GM12878 (cell line): ENCODE results near the gene PLXDC1. TPM values are rescaled to one million over a fixed set of nuclear protein-coding genes. Genes with fewer than 3 reads are reported as not detected.
"Not testable (repeated sequence)": the region's sequence is repeated elsewhere in the genome, so short reads cannot be mapped to it uniquely, and the experiment has no call there.

Experiments
- ATAC-seq: fragments of 200-7000 bp; cut with Tn5 transposase; 3 replicates; pipeline ENCODE4 v1.9.1; 2020; ENCODE audit warnings: mild to moderate bottlenecking, moderate library complexity
- BruUV-seq: library from RNA; stranded (reverse); fragments of 400-500 nt; replicated peaks from 2 replicates; lab custom pipeline; 2021; lab: Mats Ljungman, UMichigan
- CTCF ChIA-PET: fragments of 300-600 bp; sonication (Branson Sonifier 250); formaldehyde crosslinking; extraction: SDS; loops from one replicate; lab custom pipeline; 2021; ENCODE audit warnings: inconsistent platforms; lab: Yijun Ruan, JAX
- POLR2A ChIA-PET: fragments of 350-600 bp; formaldehyde crosslinking; extraction: SDS; loops from one replicate; lab custom pipeline; 2021; ENCODE audit warnings: inconsistent platforms; lab: Charles Lee
- RAD21 ChIA-PET: fragments of 300-600 bp; sonication (Branson Sonifier 250); formaldehyde crosslinking; loops from one replicate; lab custom pipeline; 2023; ENCODE audit warnings: antibody characterized with exemption; ENCODE audit not compliant: unreplicated experiment; lab: Charles Lee
- SMC1A ChIA-PET: fragments of 300-600 bp; sonication (Branson Sonifier 250); formaldehyde crosslinking; loops from one replicate; lab custom pipeline; 2023; ENCODE audit not compliant: unreplicated experiment, uncharacterized antibody; lab: Charles Lee
- DNase-seq: peaks from one replicate; pipeline ENCODE4 v3.0.0-alpha.2; 2011; ENCODE audit warnings: low read depth, low spot score
- FAIRE-seq: peaks from 3 replicates; lab custom pipeline; 2011; peaks lifted over from hg19 to GRCh38; lab: Jason Lieb, UNC
- H2AFZ ChIP-seq: 2 replicates; pipeline ENCODE4 v1.6.0; 2011; ENCODE audit warnings: low read depth, low read length, control low read depth; ENCODE audit not compliant: control insufficient read depth
- H3K27ac ChIP-seq: 2 replicates; pipeline ENCODE4 v1.5.1; 2011; ENCODE audit warnings: control low read depth; ENCODE audit not compliant: control insufficient read depth, insufficient read depth
- H3K27me3 ChIP-seq, 2 experiments: replicated peaks in 1 of 2; 2 replicates each; pipeline versions ENCODE4 v1.6.0 to v1.6.1; 2011; ENCODE audit warnings: low read length in 1 of 2; ENCODE audit not compliant: control insufficient read depth in 2 of 2, insufficient read depth in 2 of 2
- H3K36me3 ChIP-seq, 2 experiments: 2 replicates each; pipeline ENCODE4 v1.5.1; 2011; ENCODE audit warnings: low read length in 1 of 2; ENCODE audit not compliant: control insufficient read depth in 2 of 2, insufficient read depth in 2 of 2
- H3K4me1 ChIP-seq: 2 replicates; pipeline ENCODE4 v1.6.1; 2011; ENCODE audit warnings: mild to moderate bottlenecking, low read length, moderate library complexity, mixed read lengths; ENCODE audit not compliant: control insufficient read depth, insufficient read depth
- H3K4me2 ChIP-seq: 2 replicates; pipeline ENCODE4 v1.6.0; 2011; ENCODE audit warnings: control low read depth; ENCODE audit not compliant: control insufficient read depth, insufficient read depth
- H3K4me3 ChIP-seq: fragments of 200-600 bp; sonication (generic); 2 replicates; pipeline ENCODE4 v1.5.1; 2016
- H3K79me2 ChIP-seq: 2 replicates; pipeline ENCODE4 v1.6.0; 2011; ENCODE audit warnings: low read length; ENCODE audit not compliant: control insufficient read depth, insufficient read depth
- H3K9ac ChIP-seq: 2 replicates; pipeline ENCODE4 v1.8.0; 2011; ENCODE audit warnings: low read length, control low read depth, mixed read lengths; ENCODE audit not compliant: control insufficient read depth, insufficient read depth
- H3K9me3 ChIP-seq: replicated peaks from 3 replicates; pipeline ENCODE4 v1.5.1; 2011; ENCODE audit warnings: mild to moderate bottlenecking, low read length; ENCODE audit not compliant: control insufficient read depth, insufficient read depth
- H4K20me1 ChIP-seq: 2 replicates; pipeline ENCODE4 v1.6.0; 2011; ENCODE audit not compliant: control insufficient read depth, insufficient read depth
- GATAD2B ChIP-seq: fragments of 450-650 bp; conservative IDR thresholded peaks from 2 replicates; pipeline ENCODE4 v1.6.1; 2017; ENCODE audit warnings: low read depth, mild to moderate bottlenecking, moderate library complexity
- IKZF2 ChIP-seq, 2 experiments: fragments of 450-650 bp; IDR thresholded peaks; 2 replicates each; pipeline ENCODE4 v1.6.1; 2017; ENCODE audit warnings: mild to moderate bottlenecking in 2 of 2, moderate library complexity in 2 of 2
- RELA ChIP-seq: fragments of 450-650 bp; IDR thresholded peaks from 2 replicates; pipeline ENCODE4 v1.8.0; 2014; ENCODE audit warnings: borderline replicate concordance; ENCODE audit not compliant: partially characterized antibody
- TARDBP ChIP-seq: IDR thresholded peaks from 2 replicates; pipeline ENCODE4 v1.6.1; 2016; ENCODE audit warnings: borderline replicate concordance
- ZSCAN29 ChIP-seq: fragments of 450-650 bp; IDR thresholded peaks from 2 replicates; pipeline ENCODE4 v1.6.1; 2017; ENCODE audit warnings: mild to moderate bottlenecking, moderate library complexity
- WGBS: methylation state at CpG from one replicate; pipeline ENCODE4 v1.1.6; 2016; ENCODE audit warnings: low lambda C conversion rate; ENCODE audit not compliant: insufficient replicate concordance, insufficient coverage; ENCODE audit errors: missing lambda C conversion rate; 5-methylcytosine and 5-hydroxymethylcytosine counted together
- in situ Hi-C: fragments of 300-500 bp; cut with MboI; formaldehyde crosslinking; loops from 9 replicates; pipeline ENCODE4 v1.14.3; 2018; ENCODE audit warnings: mixed read lengths
- intact Hi-C: fragments of 100-400 bp; cut with micrococcal nuclease; formaldehyde crosslinking; loops from one replicate; pipeline ENCODE4 v1.14.2; 2022; ENCODE audit not compliant: unreplicated experiment
- polyA plus RNA-seq, 11 experiments: library from polyadenylated mRNA; depleted of rRNA in 4 of 11; unstranded in 6 of 11; stranded (reverse) in 5 of 11; fragments of >200 nt; fragmentation: Nextera tagmentation in 4 of 11; fragmentation: Illumina TruSeq in 1 of 11; extraction: Ambion mirVana in 4 of 11; extraction: Trizol in 1 of 11; gene quantifications; 1 replicate in 1 of 11; 2 replicates in 10 of 11; pipeline versions ENCODE4 v1.2.1 to v1.2.3, GENCODE V29; 2011 to 2016; ENCODE audit warnings: inconsistent platforms in 2 of 11, missing spikeins in 2 of 11, low read depth in 1 of 11
- total RNA-seq, 4 experiments: library from RNA; depleted of rRNA in 3 of 4; stranded (reverse); fragments of >200 nt in 3 of 4; fragmentation: Illumina TruSeq in 1 of 4; extraction: Trizol in 1 of 4; gene quantifications; 2 replicates each; pipeline versions ENCODE4 v1.2.1 to v1.2.3, GENCODE V29; 2013 to 2021
- TF ChIP-seq, protein P1 (sequence below): IDR thresholded peaks from 2 replicates; pipeline ENCODE4 v1.6.1; 2011; ENCODE audit warnings: low read depth, mild to moderate bottlenecking, low read length, moderate library complexity, borderline replicate concordance; ENCODE audit errors: extremely low read depth

Gene PLXDC1
- total and polyA plus RNA-seq, 10 of the 15 experiments (the other 5 are each of a cell fraction or from before 2014, with no cell fraction given) = 0.03 to 0.30 (median 0.22) TPM; not detected in 7

DNA sequence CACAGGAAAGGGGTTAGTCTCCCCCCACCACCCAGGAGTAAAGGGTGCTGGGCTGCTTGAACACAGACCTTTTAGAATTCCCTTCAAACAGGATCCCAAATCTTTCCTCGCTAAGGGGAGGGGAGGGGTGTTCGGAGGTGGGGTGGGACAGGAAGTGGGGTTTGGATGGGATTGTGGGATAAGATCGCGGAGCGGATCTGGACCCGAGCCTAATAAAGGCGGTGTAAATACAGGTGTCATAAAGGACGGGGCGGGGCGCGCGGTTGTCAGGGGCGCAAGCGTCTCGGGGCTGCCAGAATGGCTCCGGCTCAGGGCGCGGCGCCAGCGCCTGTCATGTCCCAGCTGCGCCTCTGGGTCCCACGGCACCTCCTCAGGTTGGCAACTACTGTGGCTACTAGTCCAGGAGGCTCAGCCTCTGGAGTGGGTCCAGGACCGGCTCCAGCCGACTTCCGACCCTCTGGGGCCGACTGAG lies 124.4 kb downstream of the PLXDC1 start:
- FAIRE-seq = no peak
- ChIA-PET POLR2A (no interaction called here), CTCF (interaction anchor here (2.7 kb wide), 1 partner anchor 44 kb away, joined by 9 read pairs; no protein-coding TSS in a partner anchor), RAD21 (no interaction called here)
- WGBS = 27% methylated on average over 26 of the region's 26 CpGs
- no TSS peak for BruUV-seq
- Histone ChIP-seq H3K4me1 (no peaks in the 10 kb centered on the region), H3K4me2 (no peak overlapping the region), H3K4me3 (no peak overlapping the region), H3K9me3 (no peaks in the 10 kb centered on the region), H2AFZ (no peak overlapping the region), H3K27me3 (peaks cover 0 to 6% of the 10 kb centered on the region in 2 experiments; a peak in 3 of 4 replicates)
- in situ Hi-C loops = no loop called here
- TF ChIP-seq ZSCAN29 (no peak), GATAD2B (no peak), RELA (no peak), TARDBP (no peak), IKZF2 (IDR thresholded peaks at IDR 0.05) (no peak)
- TF ChIP-seq, protein P1, sequence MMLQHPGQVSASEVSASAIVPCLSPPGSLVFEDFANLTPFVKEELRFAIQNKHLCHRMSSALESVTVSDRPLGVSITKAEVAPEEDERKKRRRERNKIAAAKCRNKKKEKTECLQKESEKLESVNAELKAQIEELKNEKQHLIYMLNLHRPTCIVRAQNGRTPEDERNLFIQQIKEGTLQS = no peak
- TF ChIP-seq, all 136 proteins: peak for 0
- no peak for DNase-seq
- Histone ChIP-seq H3K36me3 (no peaks in the 10 kb centered on the region), H3K9ac (no peak overlapping the region), H4K20me1 (no peaks in the 10 kb centered on the region), H3K27ac (no peak overlapping the region), H3K79me2 (no peaks in the 10 kb centered on the region)
- SMC1A ChIA-PET = no interaction called here
- ATAC-seq = peak; percentile 51
- intact Hi-C loops = no loop called here

DNA sequence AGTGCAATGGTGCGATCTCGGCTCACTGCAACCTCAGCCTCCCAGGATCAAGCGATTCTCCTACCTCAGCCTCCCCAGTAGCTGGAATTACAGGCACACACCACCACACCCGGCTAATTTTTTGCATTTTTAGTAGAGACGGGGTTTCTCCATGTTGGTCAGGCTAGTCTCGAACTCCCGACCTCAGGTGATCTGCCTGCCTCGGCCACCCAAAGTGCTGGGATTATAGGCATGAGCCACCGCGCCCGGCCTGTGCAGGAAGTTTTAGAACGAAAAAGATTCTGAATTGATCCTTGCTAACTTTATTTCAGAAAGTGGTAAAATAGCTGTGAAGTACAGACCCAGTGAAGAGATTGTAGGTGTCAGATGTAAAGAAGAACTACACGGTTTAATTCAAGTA lies 125.1 kb downstream of the PLXDC1 start:
- H3K4me2 ChIP-seq, H3K79me2 ChIP-seq, ATAC-seq, DNase-seq, H3K36me3 ChIP-seq, H3K4me3 ChIP-seq, FAIRE-seq, in situ Hi-C loops, SMC1A ChIA-PET, H4K20me1 ChIP-seq, H3K27ac ChIP-seq, H2AFZ ChIP-seq, CTCF ChIA-PET, intact Hi-C loops, H3K27me3 ChIP-seq, RAD21 ChIA-PET, H3K9ac ChIP-seq, H3K9me3 ChIP-seq, BruUV-seq, POLR2A ChIA-PET, H3K4me1 ChIP-seq: not testable (repeated sequence)
- WGBS = 58% methylated on average over 13 of the region's 13 CpGs
